ENCODE data around the gene PUM1. TPM values are rescaled to one million over a fixed set of nuclear protein-coding genes. Genes with fewer than 3 reads are reported as not detected.

Gene PUM1
- total RNA-seq, 2 donors from 2014 or later = 30.9 to 32.3 TPM

DNA sequence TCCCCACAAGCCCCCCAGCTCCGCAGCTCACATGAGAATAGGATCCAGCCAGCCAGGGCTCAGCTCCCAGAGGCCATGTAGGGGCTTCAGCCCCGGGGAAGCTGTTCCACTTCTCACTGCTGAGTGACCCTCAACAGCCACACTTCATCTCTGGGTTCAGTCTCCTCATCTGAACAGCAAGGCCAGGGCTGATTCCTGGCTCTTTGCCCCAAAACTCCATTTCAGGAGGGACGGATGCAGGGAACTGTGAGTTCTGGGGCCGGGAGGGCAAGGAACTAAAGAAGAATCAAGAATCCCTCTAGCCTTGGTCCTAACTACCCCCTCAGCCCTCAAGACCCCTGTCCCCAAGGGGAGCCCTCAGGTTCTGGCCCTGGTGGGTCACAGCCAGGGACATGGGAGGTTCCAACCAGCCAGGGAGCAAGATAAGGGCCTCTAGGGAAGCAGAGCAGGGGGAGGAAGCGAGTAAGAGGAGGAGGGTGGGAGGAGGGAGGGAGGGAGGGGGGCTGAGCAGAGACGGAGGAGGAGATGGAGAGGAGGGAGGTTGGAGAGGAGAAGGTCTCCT lies 170.1 kb downstream of the PUM1 start:
- ATAC-seq (no peak), DNase-seq (no peak)
- H3K27ac ChIP-seq = no peak overlapping the region
- no peaks in the 10 kb centered on the region for H3K9me3 ChIP-seq
- H3K27me3 ChIP-seq = no peaks in the 10 kb centered on the region
- intact Hi-C loops (cut with DNase I) = no loop called here
- H3K4me3 ChIP-seq = no peak overlapping the region
- peaks cover 3% of the 10 kb centered on the region for H3K4me1 ChIP-seq
- H3K36me3 ChIP-seq (replicated peaks in 1 of 2; ENCODE audit: insufficient read depth in 1 of 2, low read depth in 2 of 2) = no peaks in the 10 kb centered on the region
- WGBS, 2 donors = 74 to 79% methylated on average over 4 to 5 of the region's 6 CpGs
- no peak for TF ChIP-seq POLR2A (IDR thresholded peaks at IDR 0.05)
- TF ChIP-seq, protein P1, sequence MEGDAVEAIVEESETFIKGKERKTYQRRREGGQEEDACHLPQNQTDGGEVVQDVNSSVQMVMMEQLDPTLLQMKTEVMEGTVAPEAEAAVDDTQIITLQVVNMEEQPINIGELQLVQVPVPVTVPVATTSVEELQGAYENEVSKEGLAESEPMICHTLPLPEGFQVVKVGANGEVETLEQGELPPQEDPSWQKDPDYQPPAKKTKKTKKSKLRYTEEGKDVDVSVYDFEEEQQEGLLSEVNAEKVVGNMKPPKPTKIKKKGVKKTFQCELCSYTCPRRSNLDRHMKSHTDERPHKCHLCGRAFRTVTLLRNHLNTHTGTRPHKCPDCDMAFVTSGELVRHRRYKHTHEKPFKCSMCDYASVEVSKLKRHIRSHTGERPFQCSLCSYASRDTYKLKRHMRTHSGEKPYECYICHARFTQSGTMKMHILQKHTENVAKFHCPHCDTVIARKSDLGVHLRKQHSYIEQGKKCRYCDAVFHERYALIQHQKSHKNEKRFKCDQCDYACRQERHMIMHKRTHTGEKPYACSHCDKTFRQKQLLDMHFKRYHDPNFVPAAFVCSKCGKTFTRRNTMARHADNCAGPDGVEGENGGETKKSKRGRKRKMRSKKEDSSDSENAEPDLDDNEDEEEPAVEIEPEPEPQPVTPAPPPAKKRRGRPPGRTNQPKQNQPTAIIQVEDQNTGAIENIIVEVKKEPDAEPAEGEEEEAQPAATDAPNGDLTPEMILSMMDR (IDR thresholded peaks at IDR 0.05) = no peak

DNA sequence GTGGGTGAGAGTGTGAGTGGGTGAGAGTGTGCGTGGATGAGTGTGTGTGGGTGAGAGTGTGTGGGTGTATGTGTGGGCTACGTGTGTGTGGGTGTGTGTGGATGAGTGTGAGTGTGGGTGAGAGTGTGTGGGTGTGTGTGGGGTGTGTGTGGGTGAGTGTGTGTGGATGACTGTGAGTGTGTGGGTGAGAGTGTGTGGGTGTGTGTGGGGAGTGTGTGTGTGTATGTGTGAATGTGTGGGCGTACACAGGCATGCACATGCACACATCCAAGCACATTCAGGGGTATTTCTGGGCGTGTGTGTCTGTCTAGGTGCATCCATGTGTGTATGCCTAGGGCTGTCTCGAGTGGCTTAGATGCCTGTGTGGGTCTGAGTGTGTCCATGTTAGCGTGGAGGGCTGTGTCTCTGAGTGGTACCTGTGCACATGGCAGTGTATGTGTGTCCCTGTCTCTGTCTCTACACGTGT lies 171.0 kb downstream of the PUM1 start:
- no peak for ATAC-seq
- H3K4me1 ChIP-seq = peaks cover 3% of the 10 kb centered on the region
- H3K27ac ChIP-seq = no peak overlapping the region

DNA sequence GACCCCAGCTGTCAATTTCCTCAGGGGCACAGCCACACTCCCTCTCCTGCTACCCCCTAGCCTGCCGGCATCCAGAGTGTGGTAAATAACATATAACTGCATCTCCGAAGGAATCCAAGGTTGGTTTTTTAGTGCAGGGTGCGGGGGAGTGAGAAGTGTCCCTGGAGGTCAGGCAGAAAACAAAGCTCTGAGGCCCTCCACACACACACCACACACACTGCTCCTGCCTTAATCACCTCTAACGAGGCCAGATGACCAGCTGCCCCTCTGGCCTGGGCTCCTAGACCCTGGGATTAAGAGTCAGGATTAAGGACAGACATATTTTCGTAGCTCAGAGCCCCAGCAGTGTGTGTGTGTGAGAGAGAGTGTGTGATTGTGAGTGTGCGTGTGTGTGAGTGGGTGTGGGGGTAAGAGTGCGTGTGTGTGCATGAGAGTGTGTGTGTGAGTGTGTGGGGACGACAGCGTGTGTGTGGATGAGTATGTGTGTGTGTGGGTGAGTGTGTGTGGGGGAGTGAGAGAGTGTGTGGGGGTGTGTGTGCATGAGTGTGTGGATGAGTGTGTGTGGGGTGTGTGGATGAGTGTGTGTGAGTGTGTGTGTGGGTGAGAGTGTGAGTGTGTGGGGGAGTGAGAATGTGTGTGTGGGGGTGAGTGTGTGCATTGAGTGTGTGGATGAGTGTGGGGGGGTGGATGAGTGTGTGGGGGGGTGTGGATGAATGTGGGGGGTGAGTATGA lies 171.6 kb downstream of the PUM1 start:
- H3K9me3 ChIP-seq = no peaks in the 10 kb centered on the region
- DNase-seq = no peak
- intact Hi-C loops (cut with DNase I) = no loop called here
- no peaks in the 10 kb centered on the region for H3K36me3 ChIP-seq (replicated peaks in 1 of 2; ENCODE audit: insufficient read depth in 1 of 2, low read depth in 2 of 2)
- ATAC-seq = no peak
- H3K4me3 ChIP-seq = no peak overlapping the region
- H3K4me1 ChIP-seq = peaks cover 3% of the 10 kb centered on the region
- no peak overlapping the region for H3K27ac ChIP-seq
- no peak for TF ChIP-seq POLR2A (IDR thresholded peaks at IDR 0.05)
- TF ChIP-seq, protein P1 (IDR thresholded peaks at IDR 0.05) = no peak
- H3K27me3 ChIP-seq = no peaks in the 10 kb centered on the region
- 71 to 72% methylated on average over 9 of the region's 9 CpGs for WGBS, 2 donors

More for the DNA sequence above, 171.0 kb downstream of the PUM1 start:
- no peak for DNase-seq
- intact Hi-C loops (cut with DNase I) = no loop called here
- H3K36me3 ChIP-seq (replicated peaks in 1 of 2; ENCODE audit: insufficient read depth in 1 of 2, low read depth in 2 of 2) = no peaks in the 10 kb centered on the region
- 67 to 70% methylated on average over 6 to 7 of the region's 7 CpGs for WGBS, 2 donors
- H3K9me3 ChIP-seq = no peaks in the 10 kb centered on the region
- H3K4me3 ChIP-seq = no peak overlapping the region
- no peaks in the 10 kb centered on the region for H3K27me3 ChIP-seq
- TF ChIP-seq POLR2A (IDR thresholded peaks at IDR 0.05) = no peak
- TF ChIP-seq, protein P1 (IDR thresholded peaks at IDR 0.05) = no peak

DNA sequence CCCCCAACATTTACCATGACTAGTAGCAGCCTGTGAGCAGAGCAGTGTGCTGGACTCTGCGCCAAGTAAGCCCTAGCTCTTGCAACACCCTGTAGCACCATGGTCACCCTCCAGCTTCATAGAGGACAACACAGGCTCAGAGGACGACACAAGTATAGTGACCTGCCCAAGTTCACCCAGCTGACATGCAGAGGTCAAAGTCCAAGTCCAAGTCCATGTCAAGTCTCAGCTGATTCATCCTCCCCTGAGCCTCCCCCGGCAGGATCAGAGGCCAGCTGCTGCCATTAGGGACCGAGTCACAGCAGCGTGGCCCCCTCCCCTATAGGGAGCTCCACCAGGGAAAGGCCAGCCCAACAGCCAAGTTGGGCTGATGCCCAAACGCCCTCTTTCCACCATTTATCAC lies 172.8 kb downstream of the PUM1 start:
- no peak overlapping the region for H3K27ac ChIP-seq
- ATAC-seq (no peak), DNase-seq (no peak)
- peaks cover 7% of the 10 kb centered on the region for H3K4me1 ChIP-seq
- no peaks in the 10 kb centered on the region for H3K36me3 ChIP-seq (replicated peaks in 1 of 2; ENCODE audit: insufficient read depth in 1 of 2, low read depth in 2 of 2)
- no peak for TF ChIP-seq POLR2A (IDR thresholded peaks at IDR 0.05)
- TF ChIP-seq, protein P1 (IDR thresholded peaks at IDR 0.05) = no peak
- intact Hi-C loops (cut with DNase I) = no loop called here
- H3K9me3 ChIP-seq = no peaks in the 10 kb centered on the region
- H3K4me3 ChIP-seq = no peak overlapping the region
- 75 to 84% methylated on average over 5 to 6 of the region's 6 CpGs for WGBS, 2 donors
- no peaks in the 10 kb centered on the region for H3K27me3 ChIP-seq

DNA sequence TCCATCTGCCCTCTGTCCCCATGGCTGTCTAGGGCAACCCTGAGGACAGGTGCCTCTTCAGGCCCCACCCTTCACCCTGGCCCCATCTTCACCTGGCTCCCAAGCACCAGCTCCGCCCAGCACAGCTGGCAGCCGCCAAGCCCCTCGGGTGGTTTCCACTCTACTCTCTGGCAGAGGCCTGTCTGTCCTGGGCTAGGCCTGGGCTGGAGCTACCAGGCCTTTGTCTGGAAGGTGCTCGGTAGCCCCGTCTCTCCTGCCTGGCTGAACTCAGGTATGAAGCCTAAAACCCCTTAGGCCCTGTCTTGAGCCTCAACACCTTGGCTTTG lies 174.3 kb downstream of the PUM1 start:
- H3K9me3 ChIP-seq = no peaks in the 10 kb centered on the region
- H3K4me3 ChIP-seq = no peak overlapping the region
- peaks cover 7% of the 10 kb centered on the region for H3K4me1 ChIP-seq
- ATAC-seq (no peak), DNase-seq (no peak)
- no peaks in the 10 kb centered on the region for H3K36me3 ChIP-seq (replicated peaks in 1 of 2; ENCODE audit: insufficient read depth in 1 of 2, low read depth in 2 of 2)
- 86 to 100% methylated on average over 3 to 5 of the region's 5 CpGs for WGBS, 2 donors
- H3K27ac ChIP-seq = no peak overlapping the region
- intact Hi-C loops (cut with DNase I) = no loop called here
- H3K27me3 ChIP-seq = no peaks in the 10 kb centered on the region
- TF ChIP-seq, protein P1 (IDR thresholded peaks at IDR 0.05) = no peak
- TF ChIP-seq POLR2A (IDR thresholded peaks at IDR 0.05) = no peak
